H1 (cell line): ENCODE measurements around the gene PROKR1.

Source experiments
- CBX5 ChIP-seq: fragments of 300-800, 300-1000 bp; sonication (generic); IDR thresholded peaks from 2 replicates; pipeline ENCODE4 v1.7.1; 2016; ENCODE audit warnings: antibody characterized with exemption, low read length, low read depth
- EGR1 ChIP-seq: IDR thresholded peaks from 2 replicates; pipeline ENCODE4 v1.6.1; 2011; ENCODE audit warnings: low read depth, low read length, borderline replicate concordance
- HDAC2 ChIP-seq, 2 experiments: fragments of 300-600 bp in 1 of 2; sonication (generic) in 1 of 2; IDR thresholded peaks; 2 replicates each; pipeline ENCODE4 v1.6.1; 2011 to 2012; ENCODE audit warnings: low read depth in 2 of 2, low read length in 2 of 2, mild to moderate bottlenecking in 2 of 2, moderate library complexity in 2 of 2, borderline replicate concordance in 1 of 2, inconsistent platforms in 1 of 2
- JUN ChIP-seq: IDR thresholded peaks from 2 replicates; pipeline ENCODE4 v1.6.1; 2011; ENCODE audit warnings: low read depth, mild to moderate bottlenecking, improper control_type of control experiment, low read length
- KDM5A ChIP-seq: fragments of 200-600 bp; IDR thresholded peaks from 2 replicates; pipeline ENCODE4 v1.7.1; 2012; ENCODE audit warnings: mild to moderate bottlenecking, low read length, inconsistent platforms, mixed read lengths
- MAFK ChIP-seq: IDR thresholded peaks from 2 replicates; pipeline ENCODE4 v1.6.1; 2012; ENCODE audit warnings: low read depth, mild to moderate bottlenecking, improper control_type of control experiment, low read length
- NRF1 ChIP-seq: IDR thresholded peaks from 2 replicates; pipeline ENCODE4 v1.6.1; 2011; ENCODE audit warnings: mild to moderate bottlenecking, low read depth, low read length, improper control_type of control experiment
- POLR2A ChIP-seq, 2 experiments: IDR thresholded peaks; 1 replicate in 1 of 2; 2 replicates in 1 of 2; pipeline ENCODE4 v1.6.1; 2011; ENCODE audit warnings: low read depth in 2 of 2, low read length in 2 of 2, mild to moderate bottlenecking in 2 of 2; ENCODE audit errors: control extremely low read depth in 1 of 2
- POLR2AphosphoS5 ChIP-seq: IDR thresholded peaks from 2 replicates; pipeline ENCODE4 v1.6.1; 2011; ENCODE audit warnings: low read depth, low read length
- SIX5 ChIP-seq: IDR thresholded peaks from 2 replicates; pipeline ENCODE4 v1.6.1; 2011; ENCODE audit warnings: mild to moderate bottlenecking, low read depth, low read length
- SP4 ChIP-seq: IDR thresholded peaks from 2 replicates; pipeline ENCODE4 v1.6.1; 2012; ENCODE audit warnings: low read length, inconsistent platforms
- TF ChIP-seq, protein P1 (sequence below): IDR thresholded peaks from 2 replicates; pipeline ENCODE4 v1.6.1; 2012; ENCODE audit warnings: inconsistent platforms
- TF ChIP-seq, protein P2 (sequence below), 3 experiments: IDR thresholded peaks; 1 replicate in 2 of 3; 2 replicates in 1 of 3; pipeline versions ENCODE4 v1.5.1 to v1.6.1; 2011; ENCODE audit warnings: low read length in 3 of 3, mild to moderate bottlenecking in 3 of 3, inconsistent platforms in 2 of 3, low read depth in 1 of 3, moderate library complexity in 1 of 3; ENCODE audit not compliant: insufficient read depth in 1 of 3; ENCODE audit errors: control extremely low read depth in 1 of 3
- TF ChIP-seq, protein P3 (sequence below): IDR thresholded peaks from 2 replicates; pipeline ENCODE4 v1.6.1; 2012; ENCODE audit warnings: inconsistent platforms

DNA sequence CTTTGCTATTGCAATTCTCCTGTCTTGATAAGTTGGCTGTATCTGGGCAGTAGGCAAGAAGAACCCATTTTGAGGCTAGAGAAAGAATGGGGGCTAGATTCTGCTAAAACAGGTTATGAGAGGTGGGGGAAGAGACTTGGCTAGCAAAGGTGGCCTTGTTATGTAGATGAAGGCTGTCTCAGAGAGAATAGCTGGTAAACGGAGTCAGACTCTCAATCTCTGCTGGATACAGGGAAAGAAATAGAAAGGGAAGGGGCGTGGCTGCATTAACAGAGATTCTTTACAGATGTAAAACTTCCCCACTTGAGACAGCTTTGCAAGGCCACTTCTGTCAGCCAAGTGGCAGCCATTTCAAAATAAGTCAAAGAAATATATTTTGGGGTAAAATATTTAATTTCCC lies 53.2 kb downstream of the PROKR1 start:
- no peak for TF ChIP-seq SP4
- no peak for TF ChIP-seq CBX5
- no peak for TF ChIP-seq POLR2A (IDR thresholded peaks at IDR 0.05; ENCODE audit: control extremely low read depth in 1 of 2, low read depth in 2 of 2, low read length in 2 of 2)
- TF ChIP-seq, protein P1, sequence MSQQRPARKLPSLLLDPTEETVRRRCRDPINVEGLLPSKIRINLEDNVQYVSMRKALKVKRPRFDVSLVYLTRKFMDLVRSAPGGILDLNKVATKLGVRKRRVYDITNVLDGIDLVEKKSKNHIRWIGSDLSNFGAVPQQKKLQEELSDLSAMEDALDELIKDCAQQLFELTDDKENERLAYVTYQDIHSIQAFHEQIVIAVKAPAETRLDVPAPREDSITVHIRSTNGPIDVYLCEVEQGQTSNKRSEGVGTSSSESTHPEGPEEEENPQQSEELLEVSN, result no peak
- TF ChIP-seq, protein P2, sequence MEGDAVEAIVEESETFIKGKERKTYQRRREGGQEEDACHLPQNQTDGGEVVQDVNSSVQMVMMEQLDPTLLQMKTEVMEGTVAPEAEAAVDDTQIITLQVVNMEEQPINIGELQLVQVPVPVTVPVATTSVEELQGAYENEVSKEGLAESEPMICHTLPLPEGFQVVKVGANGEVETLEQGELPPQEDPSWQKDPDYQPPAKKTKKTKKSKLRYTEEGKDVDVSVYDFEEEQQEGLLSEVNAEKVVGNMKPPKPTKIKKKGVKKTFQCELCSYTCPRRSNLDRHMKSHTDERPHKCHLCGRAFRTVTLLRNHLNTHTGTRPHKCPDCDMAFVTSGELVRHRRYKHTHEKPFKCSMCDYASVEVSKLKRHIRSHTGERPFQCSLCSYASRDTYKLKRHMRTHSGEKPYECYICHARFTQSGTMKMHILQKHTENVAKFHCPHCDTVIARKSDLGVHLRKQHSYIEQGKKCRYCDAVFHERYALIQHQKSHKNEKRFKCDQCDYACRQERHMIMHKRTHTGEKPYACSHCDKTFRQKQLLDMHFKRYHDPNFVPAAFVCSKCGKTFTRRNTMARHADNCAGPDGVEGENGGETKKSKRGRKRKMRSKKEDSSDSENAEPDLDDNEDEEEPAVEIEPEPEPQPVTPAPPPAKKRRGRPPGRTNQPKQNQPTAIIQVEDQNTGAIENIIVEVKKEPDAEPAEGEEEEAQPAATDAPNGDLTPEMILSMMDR (IDR thresholded peaks at IDR 0.05; ENCODE audit: control extremely low read depth in 1 of 3, insufficient read depth in 1 of 3, low read depth in 1 of 3, low read length in 3 of 3), result no peak
- no peak for TF ChIP-seq POLR2AphosphoS5
- TF ChIP-seq NRF1, result no peak
- TF ChIP-seq JUN, result no peak
- TF ChIP-seq HDAC2 (IDR thresholded peaks at IDR 0.05; ENCODE audit: borderline replicate concordance in 1 of 2, low read depth in 2 of 2, low read length in 2 of 2), result no peak
- TF ChIP-seq, protein P3, sequence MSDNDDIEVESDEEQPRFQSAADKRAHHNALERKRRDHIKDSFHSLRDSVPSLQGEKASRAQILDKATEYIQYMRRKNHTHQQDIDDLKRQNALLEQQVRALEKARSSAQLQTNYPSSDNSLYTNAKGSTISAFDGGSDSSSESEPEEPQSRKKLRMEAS, result no peak
- no peak for TF ChIP-seq EGR1
- TF ChIP-seq KDM5A, result no peak
- 0 out of 2 replicates have a peak, but pooled peaks have one; percentile 2 for TF ChIP-seq MAFK
- no peak for TF ChIP-seq SIX5
